Activated naive CD4-positive, alpha-beta T cell treated with anti-CD3 and anti-CD28 coated beads, Interleukin-2, amount 10 ng/mL, durations not matched to agents 7 days and 5 days (primary cell): Measurements from ENCODE around the gene CDC27.
"Not testable (repeated sequence)": the region's sequence is repeated elsewhere in the genome, so short reads cannot be mapped to it uniquely, and the experiment has no call there.

Experiments used
- CTCF ChIA-PET: fragments of 350-600 bp; sonication (Branson Sonifier 250); formaldehyde crosslinking; loops from one replicate; lab custom pipeline; 2021; ENCODE audit warnings: antibody characterized with exemption; lab: Charles Lee
- DNase-seq: peaks from one replicate; pipeline ENCODE4 v3.0.0-alpha.2; 2020
- H3K27ac Mint-ChIP-seq: one replicate; pipeline ENCODE4 v1.8.0; 2021; ENCODE audit warnings: mild to moderate bottlenecking, moderate library complexity, mixed read lengths
- H3K27me3 Mint-ChIP-seq: one replicate; pipeline ENCODE4 v1.8.0; 2021; ENCODE audit warnings: mild to moderate bottlenecking, mixed read lengths
- H3K36me3 Mint-ChIP-seq: one replicate; pipeline ENCODE4 v1.8.0; 2021; ENCODE audit warnings: mixed read lengths
- H3K4me1 Mint-ChIP-seq: one replicate; pipeline ENCODE4 v1.8.0; 2021; ENCODE audit warnings: mixed read lengths
- H3K4me3 Mint-ChIP-seq: one replicate; pipeline ENCODE4 v1.8.0; 2021; ENCODE audit warnings: mild to moderate bottlenecking, moderate library complexity, mixed read lengths
- H3K9me3 Mint-ChIP-seq: one replicate; pipeline ENCODE4 v1.8.0; 2021; ENCODE audit warnings: mixed read lengths

The CDC27 gene

DNA sequence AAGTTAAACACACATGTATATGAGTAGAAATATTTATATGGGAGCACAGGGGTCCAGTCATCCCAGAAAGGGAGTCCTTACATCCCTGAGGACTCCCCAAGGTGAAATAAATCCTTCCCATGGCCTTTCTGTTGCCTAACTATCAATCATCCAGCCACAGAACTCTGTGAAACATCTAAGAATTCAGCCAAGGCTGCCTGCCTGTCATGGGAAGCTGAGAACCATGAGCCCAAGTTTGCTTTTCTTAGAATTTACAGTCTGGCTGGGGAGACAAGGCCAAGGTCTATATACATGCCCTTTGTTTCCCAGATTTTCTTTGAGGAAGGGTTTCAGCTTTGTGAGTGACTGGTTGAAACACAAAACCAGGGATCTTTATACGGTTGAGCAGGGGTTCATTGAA is 35.9 kb upstream of the CDC27 start:
- Mint-ChIP-seq H3K4me3 (no peak overlapping the region), H3K9me3 (peaks cover 6% of the 10 kb centered on the region), H3K27me3 (peaks cover 52% of the 10 kb centered on the region), H3K36me3 (no peaks in the 10 kb centered on the region), H3K27ac (no peak overlapping the region), H3K4me1 (peaks cover 29% of the 10 kb centered on the region)
- CTCF ChIA-PET = no interaction called here
- no peak for DNase-seq

DNA sequence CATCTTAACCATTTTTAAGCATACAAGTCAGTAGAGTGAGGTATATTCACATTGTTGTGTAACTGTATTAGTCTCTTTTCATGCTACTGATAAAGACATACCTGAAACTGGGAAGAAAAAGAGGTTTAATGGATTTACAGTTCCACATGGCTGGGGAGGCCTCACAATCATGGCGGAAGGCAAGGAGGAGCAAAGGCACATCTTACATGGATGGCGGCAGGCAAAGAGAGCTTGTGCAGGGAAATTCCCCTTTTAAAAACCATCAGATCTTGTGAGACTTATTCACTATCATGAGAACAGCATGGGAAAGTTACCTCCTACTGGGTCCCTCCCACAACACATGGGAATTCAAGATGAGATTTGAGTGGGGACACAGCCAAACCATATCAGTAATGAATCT is 35.0 kb upstream of the CDC27 start:
- Mint-ChIP-seq H3K4me1 (peaks cover 30% of the 10 kb centered on the region), H3K27me3 (peaks cover 49% of the 10 kb centered on the region)
- CTCF ChIA-PET, H3K9me3 Mint-ChIP-seq, H3K36me3 Mint-ChIP-seq, DNase-seq, H3K4me3 Mint-ChIP-seq, H3K27ac Mint-ChIP-seq: not testable (repeated sequence)

DNA sequence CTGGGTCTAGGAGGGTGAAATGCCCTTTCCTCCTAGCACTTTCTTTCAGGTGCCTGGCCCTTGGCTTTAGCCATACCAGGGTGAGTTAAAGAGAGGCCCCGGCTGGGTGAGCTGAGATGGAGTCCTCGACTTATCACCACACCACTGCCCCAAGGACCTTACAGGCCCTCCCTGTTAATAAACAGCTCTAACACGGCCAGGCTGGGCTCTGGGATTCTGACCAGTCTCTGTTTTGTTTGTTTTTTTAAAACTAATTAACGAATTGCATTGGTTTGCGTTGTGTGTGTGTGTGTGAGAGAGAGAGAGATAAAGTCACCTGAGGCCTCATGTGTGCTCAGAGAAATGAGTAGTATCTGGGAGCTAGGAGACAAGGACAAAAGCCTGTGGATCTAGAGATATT is 34.4 kb upstream of the CDC27 start:
- Mint-ChIP-seq H3K4me1 (peaks cover 36% of the 10 kb centered on the region), H3K36me3 (no peaks in the 10 kb centered on the region), H3K27me3 (peaks cover 49% of the 10 kb centered on the region), H3K9me3 (peaks cover 6% of the 10 kb centered on the region), H3K27ac (no peak overlapping the region), H3K4me3 (no peak overlapping the region)
- DNase-seq = no peak
- CTCF ChIA-PET = no interaction called here

DNA sequence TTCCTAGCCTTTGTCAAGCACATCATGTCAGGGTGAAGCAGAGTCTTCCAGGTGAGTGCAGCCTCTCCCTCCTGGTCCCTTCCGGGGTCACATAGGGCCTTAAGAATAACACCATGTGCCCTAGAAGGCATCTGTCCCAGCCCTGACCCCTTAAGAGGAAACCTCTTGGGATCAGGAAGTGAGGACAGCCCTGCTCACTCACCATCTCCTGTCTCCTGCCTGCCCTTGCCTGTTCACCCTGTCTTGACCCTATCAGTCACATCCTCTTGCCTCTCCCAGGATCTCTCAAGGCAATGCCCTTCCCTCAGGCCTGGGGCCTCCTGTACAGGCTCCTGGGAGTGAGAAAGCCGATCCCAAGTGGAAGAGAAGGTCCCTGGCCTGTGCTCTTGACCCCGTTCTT is 33.9 kb upstream of the CDC27 start:
- CTCF ChIA-PET = no interaction called here
- H3K4me1 Mint-ChIP-seq = peaks cover 40% of the 10 kb centered on the region
- DNase-seq = no peak
- H3K36me3 Mint-ChIP-seq = no peaks in the 10 kb centered on the region
- H3K9me3 Mint-ChIP-seq = peaks cover 6% of the 10 kb centered on the region
- no peak overlapping the region for H3K4me3 Mint-ChIP-seq
- H3K27ac Mint-ChIP-seq = no peak overlapping the region
- peaks cover 46% of the 10 kb centered on the region for H3K27me3 Mint-ChIP-seq

DNA sequence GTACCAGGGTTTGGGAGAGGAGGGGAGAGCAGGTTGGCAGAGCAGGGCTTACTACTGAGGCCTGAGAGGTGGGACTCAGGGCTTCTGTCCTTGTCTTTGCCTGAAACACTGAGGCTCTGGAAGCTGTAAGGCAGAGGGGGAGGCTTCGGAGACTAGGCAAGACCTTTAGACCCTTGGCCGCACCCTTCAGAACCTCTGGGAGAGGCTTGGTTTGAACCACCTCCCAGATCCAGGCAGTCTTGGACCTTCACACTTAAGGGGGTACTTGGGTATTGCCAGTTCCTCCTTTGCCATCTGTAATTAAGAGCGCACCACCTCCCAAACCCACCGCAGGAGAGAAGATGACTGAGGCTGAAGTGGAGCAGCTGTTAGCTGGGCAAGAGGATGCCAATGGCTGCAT is 33.0 kb upstream of the CDC27 start:
- peaks cover 6% of the 10 kb centered on the region for H3K9me3 Mint-ChIP-seq
- CTCF ChIA-PET = no interaction called here
- no peak overlapping the region for H3K27ac Mint-ChIP-seq
- peaks cover 47% of the 10 kb centered on the region for H3K4me1 Mint-ChIP-seq
- peaks cover 40% of the 10 kb centered on the region for H3K27me3 Mint-ChIP-seq
- no peak for DNase-seq
- no peaks in the 10 kb centered on the region for H3K36me3 Mint-ChIP-seq
- H3K4me3 Mint-ChIP-seq = no peak overlapping the region

DNA sequence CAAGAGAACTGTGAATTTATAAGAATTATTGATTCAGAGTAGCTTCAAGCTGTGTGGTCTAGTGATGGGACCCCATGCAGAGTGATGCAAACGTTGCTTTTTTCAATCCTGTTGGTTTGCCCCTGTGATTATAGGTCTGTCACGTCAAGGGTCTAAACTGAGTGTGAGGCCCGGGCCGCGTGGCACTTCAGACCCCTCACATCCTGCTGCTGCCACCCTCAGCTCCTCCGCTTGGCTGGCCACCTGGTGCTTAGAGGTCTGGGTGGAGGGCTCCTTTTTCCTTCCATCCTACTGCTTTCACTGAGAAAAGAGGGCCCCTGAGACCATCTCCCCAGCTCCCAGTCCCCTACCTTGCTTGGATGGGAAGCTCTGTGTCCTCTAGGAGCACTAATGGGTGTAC is 32.1 kb upstream of the CDC27 start:
- DNase-seq = no peak
- Mint-ChIP-seq H3K9me3 (peaks cover 6% of the 10 kb centered on the region), H3K4me1 (peaks cover 50% of the 10 kb centered on the region), H3K36me3 (no peaks in the 10 kb centered on the region), H3K4me3 (no peak overlapping the region), H3K27me3 (peaks cover 35% of the 10 kb centered on the region), H3K27ac (no peak overlapping the region)
- CTCF ChIA-PET = interaction anchor here (0.9 to 2.4 kb wide), 4 partner anchors 8 to 279 kb away, joined by 3 to 10 read pairs (median 5); no protein-coding TSS in a partner anchor

DNA sequence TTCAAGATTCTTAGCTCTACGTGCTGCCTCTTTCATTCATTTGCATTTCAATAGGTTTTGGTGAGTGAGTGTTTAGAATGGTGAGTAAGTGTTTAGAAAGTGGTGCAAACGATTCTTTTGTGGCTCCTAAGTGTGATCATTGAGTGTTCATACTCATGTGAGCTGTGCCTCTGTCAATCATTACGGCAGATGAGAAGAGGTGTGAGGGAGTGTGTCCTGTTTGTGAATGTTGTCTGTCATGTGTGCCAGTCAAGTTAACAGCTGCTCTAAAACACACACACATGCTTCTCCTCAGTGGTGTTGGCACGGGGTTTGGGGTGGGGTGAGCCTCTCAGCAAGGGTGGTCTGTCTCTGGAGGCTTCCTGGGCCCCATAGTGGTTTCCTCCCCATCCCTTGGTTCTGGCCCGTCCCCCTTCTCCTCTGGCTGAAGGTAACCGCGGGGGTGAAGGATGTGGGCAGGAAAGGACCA is 31.5 kb upstream of the CDC27 start:
- H3K27ac Mint-ChIP-seq = peak overlapping the region; percentile 5
- CTCF ChIA-PET = interaction anchor here (0.9 to 2.4 kb wide), 4 partner anchors 8 to 278 kb away, joined by 3 to 10 read pairs (median 5); no protein-coding TSS in a partner anchor
- no peak overlapping the region for H3K4me3 Mint-ChIP-seq
- peaks cover 50% of the 10 kb centered on the region for H3K4me1 Mint-ChIP-seq
- DNase-seq = peak; percentile 35
- no peaks in the 10 kb centered on the region for H3K36me3 Mint-ChIP-seq
- peaks cover 33% of the 10 kb centered on the region for H3K27me3 Mint-ChIP-seq
- peaks cover 6% of the 10 kb centered on the region for H3K9me3 Mint-ChIP-seq

DNA sequence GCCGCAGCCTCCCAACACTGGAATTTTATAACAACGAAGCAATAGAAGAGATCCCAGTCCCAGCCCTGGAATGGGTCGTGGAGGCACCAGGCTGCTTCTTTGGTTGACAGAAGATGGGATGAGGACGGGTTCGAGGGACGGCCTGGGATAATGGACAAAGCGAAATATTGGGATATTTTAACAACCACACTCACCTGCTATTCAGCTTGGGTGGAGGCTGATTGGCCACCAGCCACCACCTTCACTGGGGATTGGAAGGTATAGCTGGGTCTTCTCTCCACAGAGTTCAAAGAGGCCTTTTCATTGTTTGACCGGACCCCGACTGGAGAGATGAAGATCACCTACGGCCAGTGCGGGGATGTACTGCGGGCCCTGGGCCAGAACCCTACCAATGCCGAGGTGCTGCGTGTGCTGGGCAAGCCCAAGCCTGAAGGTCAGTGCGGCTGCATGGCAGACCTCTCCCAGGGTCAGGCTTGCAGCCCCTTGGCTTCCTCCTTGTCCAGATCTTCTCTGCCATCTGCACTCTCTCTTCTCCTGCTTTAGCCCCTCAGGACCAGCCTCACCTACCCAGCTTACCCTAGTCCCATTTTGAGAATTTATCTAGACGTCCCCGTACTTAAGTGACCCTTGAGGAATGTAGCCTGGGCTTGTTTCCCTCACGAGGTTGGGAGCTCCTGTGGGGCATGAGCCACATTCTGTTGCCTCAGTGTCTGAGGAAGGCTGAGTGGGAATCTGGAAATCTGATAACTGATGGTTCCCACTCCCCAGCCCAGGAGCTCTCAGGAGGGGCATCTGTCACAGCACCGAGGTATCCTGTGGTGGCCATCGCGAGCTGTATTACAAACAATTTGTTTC is 30.8 kb upstream of the CDC27 start:
- Mint-ChIP-seq H3K36me3 (no peaks in the 10 kb centered on the region), H3K27ac (peak overlapping the region; percentile 49), H3K9me3 (peaks cover 6% of the 10 kb centered on the region), H3K4me1 (peaks cover 50% of the 10 kb centered on the region), H3K4me3 (no peak overlapping the region), H3K27me3 (peaks cover 26% of the 10 kb centered on the region)
- no peak for DNase-seq
- CTCF ChIA-PET = interaction anchor here (0.9 to 2.4 kb wide), 3 partner anchors 9 to 12 kb away, joined by 3 to 10 read pairs (median 7); no protein-coding TSS in a partner anchor

DNA sequence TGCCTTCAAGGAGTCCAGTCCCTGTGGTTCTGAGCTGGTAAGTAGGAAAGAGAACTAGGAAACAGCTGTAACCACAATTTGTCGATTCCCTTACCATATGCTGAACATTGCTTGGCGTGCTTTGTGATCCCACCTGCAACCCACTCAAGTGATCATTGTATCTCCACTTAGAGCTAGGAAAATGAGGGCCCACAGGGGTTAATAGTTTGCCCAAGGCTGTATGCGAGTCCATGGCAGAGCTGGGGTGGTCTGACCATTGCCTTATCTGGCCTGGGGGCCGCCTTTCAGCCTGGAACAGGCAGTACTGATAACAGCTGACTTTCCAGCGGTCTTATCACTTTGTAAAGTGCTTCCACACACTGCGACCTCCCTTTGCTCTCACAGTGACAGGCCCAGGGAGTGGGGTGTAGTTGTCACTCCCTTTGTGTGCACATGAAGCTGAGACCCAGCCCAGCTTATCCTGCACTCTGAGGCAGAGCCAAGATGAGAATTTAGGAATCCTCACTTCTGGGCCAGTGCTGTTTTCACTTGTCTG is 29.9 kb upstream of the CDC27 start:
- Mint-ChIP-seq H3K36me3 (no peaks in the 10 kb centered on the region), H3K27me3 (peaks cover 27% of the 10 kb centered on the region), H3K9me3 (peaks cover under 1% of the 10 kb centered on the region), H3K4me1 (peaks cover 50% of the 10 kb centered on the region), H3K27ac (no peak overlapping the region), H3K4me3 (no peak overlapping the region)
- no peak for DNase-seq
- CTCF ChIA-PET = interaction anchor here (0.7 to 2.4 kb wide), 2 partner anchors 10 to 96 kb away, joined by 3 to 7 read pairs; no protein-coding TSS in a partner anchor

DNA sequence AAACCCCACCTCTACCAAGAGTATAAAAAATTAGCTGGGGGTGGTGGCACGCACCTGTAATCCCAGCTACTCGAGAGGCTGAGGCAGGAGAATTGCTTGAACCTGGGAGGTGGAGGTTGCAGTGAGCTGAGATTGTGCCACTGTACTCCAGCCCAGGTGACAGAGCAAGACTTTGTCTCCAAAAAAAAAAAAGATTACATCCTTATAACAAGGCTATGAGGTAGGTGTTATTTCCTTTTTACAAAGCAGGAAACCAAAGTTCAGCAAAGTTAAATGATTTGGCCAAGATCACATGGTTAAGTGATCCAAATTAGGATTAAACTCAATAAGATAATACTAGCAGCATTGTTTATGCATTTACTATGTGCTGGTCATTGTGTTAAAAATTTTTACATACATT is 28.2 kb upstream of the CDC27 start:
- H3K4me1 Mint-ChIP-seq = peaks cover 46% of the 10 kb centered on the region
- not testable (repeated sequence) for H3K36me3 Mint-ChIP-seq, DNase-seq, H3K4me3 Mint-ChIP-seq, H3K9me3 Mint-ChIP-seq
- H3K27me3 Mint-ChIP-seq = peaks cover 31% of the 10 kb centered on the region
- CTCF ChIA-PET = interaction anchor here (0.7 to 1.3 kb wide), 2 partner anchors 12 to 13 kb away, joined by 3 read pairs; no protein-coding TSS in a partner anchor
- H3K27ac Mint-ChIP-seq = peak overlapping the region; percentile 33

DNA sequence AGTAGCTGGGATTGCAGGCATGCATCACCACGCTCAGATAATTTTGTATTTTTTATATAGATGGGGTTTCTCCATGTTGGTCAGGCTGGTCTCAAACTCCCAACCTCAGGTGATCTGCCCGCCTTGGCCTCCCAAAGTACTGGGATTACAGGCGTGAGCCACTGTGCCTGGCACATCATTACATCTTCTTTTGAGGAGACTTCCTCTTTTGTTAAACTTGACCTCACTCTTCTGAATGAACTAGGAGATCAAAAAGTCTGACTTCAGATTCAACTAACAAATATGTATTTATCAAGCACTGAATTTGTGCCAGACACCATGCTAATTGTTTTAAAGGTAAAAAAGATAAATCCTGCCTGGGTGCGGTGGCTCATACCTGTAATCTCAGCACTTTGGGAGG is 27.7 kb upstream of the CDC27 start:
- CTCF ChIA-PET = interaction anchor here (1.3 kb wide), 1 partner anchor 14 kb away, joined by 3 read pairs; no protein-coding TSS in a partner anchor
- H3K27me3 Mint-ChIP-seq = peaks cover 32% of the 10 kb centered on the region
- not testable (repeated sequence) for DNase-seq, H3K36me3 Mint-ChIP-seq, H3K4me3 Mint-ChIP-seq, H3K9me3 Mint-ChIP-seq
- H3K27ac Mint-ChIP-seq = peak overlapping the region; percentile 33
- peaks cover 46% of the 10 kb centered on the region for H3K4me1 Mint-ChIP-seq

DNA sequence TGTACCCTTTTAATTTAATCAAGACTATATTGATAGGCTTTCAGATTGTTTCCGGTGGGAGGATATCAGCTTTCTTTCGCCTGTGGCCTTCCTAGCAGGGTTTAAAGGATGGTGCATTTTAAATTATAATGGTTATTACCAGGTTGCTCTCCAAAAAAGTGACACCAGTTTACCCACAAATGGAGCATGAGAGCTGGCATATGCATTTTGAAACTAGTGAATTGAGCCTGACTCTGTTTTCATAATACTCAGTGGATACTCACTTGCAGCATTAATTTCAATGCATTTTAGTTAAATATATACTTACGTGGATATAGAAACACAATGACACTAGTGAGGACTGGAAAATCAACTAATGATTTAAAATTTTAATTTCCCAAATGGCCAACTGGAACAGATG is 25.8 kb upstream of the CDC27 start:
- Mint-ChIP-seq H3K4me1 (peaks cover 29% of the 10 kb centered on the region), H3K27me3 (peaks cover 32% of the 10 kb centered on the region), H3K36me3 (no peaks in the 10 kb centered on the region), H3K27ac (no peak overlapping the region), H3K4me3 (no peak overlapping the region), H3K9me3 (no peaks in the 10 kb centered on the region)
- CTCF ChIA-PET = no interaction called here
- DNase-seq = no peak

DNA sequence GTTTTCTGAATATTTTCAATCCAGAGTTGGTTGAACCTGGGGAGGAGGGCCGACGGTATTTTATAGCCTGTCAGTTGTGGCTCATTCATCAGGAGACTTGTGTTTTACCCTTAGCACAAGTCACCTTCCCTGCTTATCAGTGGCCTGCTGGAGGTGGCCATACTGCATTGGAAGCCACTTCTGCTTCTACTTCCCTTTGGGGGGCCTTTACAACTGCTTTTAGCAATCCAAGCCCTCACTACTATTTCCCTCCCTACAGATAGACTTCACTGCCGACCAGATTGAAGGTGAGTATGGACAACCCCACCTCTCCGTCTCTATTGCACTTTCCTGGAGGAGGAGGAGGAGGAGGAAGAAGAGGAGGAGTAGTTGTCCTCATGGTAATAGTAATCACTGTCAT is 24.4 kb upstream of the CDC27 start:
- Mint-ChIP-seq H3K27me3 (peaks cover 40% of the 10 kb centered on the region), H3K36me3 (no peaks in the 10 kb centered on the region), H3K9me3 (no peaks in the 10 kb centered on the region), H3K27ac (no peak overlapping the region), H3K4me1 (peaks cover 16% of the 10 kb centered on the region), H3K4me3 (no peak overlapping the region)
- CTCF ChIA-PET = no interaction called here
- DNase-seq = no peak

DNA sequence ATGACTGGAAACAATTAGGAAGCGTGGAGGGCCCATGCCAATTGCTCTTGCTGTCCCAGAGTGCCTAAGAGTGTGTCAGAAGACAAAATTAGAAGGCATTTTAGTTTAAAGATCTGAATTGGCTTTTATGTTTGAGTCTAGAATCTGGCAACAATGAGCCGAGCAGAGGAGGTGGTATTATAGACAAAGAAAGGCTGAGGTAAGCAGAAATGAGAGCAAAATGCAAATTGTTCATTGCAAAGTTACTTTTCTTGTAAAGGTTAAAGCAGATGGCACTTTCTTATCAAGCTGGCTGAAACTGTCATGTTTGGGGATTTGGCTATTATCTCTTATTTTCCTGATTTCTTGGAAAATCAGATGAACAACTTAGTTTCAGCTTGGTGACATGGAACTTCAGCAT is 23.4 kb upstream of the CDC27 start:
- no peak overlapping the region for H3K27ac Mint-ChIP-seq
- H3K9me3 Mint-ChIP-seq = no peaks in the 10 kb centered on the region
- peaks cover 40% of the 10 kb centered on the region for H3K27me3 Mint-ChIP-seq
- no peak for DNase-seq
- no peak overlapping the region for H3K4me3 Mint-ChIP-seq
- CTCF ChIA-PET = no interaction called here
- H3K36me3 Mint-ChIP-seq = no peaks in the 10 kb centered on the region
- peaks cover 11% of the 10 kb centered on the region for H3K4me1 Mint-ChIP-seq
